Fibroblast of villous mesenchyme (primary cell): ENCODE data around the gene TRIM31. TPM values are rescaled to one million over a fixed set of nuclear protein-coding genes. Genes with fewer than 3 reads are reported as not detected.

Experiments
- DNase-seq: peaks from one replicate; pipeline ENCODE4 v3.0.0-alpha.2; 2010; ENCODE audit warnings: low read depth
- H3K4me3 ChIP-seq: 2 replicates; pipeline ENCODE4 v1.5.1; 2011; ENCODE audit warnings: low read depth, mild to moderate bottlenecking, low read length
- CTCF ChIP-seq: IDR thresholded peaks from 2 replicates; pipeline ENCODE4 v1.5.1; 2012; ENCODE audit warnings: low read depth, mild to moderate bottlenecking, low read length; ENCODE audit not compliant: insufficient read depth
- total RNA-seq: library from RNA; depleted of rRNA; stranded (reverse); fragments of >200 nt; gene quantifications from 2 replicates; pipeline ENCODE4 v1.2.3, GENCODE V29; 2012

The TRIM31 gene
- total RNA-seq, 1 donor: not detected

DNA sequence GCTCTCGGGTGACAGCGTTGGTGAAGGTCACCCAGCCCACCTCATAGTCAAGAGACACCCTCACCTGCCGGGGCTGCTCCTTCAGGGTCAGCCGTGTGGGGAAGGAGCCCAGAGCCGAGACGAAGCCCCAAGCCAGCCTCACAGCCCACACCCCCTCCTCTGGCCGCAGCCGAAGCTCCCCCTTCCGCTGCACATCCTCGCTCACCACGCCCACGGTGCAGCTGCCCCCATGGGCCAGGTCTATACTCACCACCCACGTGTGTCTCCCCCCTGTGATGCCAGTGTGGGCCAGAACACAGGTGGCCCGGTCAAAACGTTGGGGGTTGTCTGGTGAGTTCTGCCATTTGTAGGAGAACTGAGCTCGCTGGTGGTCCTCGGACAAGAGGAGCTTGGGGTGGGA lies 41.2 kb upstream of the TRIM31 start:
- no peak for DNase-seq
- H3K4me3 ChIP-seq: no peak overlapping the region
- TF ChIP-seq CTCF: no peak

- TF ChIP-seq CTCF: no peak
- DNase-seq: no peak
- no peak overlapping the region for H3K4me3 ChIP-seq
Observed at GRCh38 chr6:30152910-30153610, 40.2 kb upstream of the TRIM31 start.

DNA sequence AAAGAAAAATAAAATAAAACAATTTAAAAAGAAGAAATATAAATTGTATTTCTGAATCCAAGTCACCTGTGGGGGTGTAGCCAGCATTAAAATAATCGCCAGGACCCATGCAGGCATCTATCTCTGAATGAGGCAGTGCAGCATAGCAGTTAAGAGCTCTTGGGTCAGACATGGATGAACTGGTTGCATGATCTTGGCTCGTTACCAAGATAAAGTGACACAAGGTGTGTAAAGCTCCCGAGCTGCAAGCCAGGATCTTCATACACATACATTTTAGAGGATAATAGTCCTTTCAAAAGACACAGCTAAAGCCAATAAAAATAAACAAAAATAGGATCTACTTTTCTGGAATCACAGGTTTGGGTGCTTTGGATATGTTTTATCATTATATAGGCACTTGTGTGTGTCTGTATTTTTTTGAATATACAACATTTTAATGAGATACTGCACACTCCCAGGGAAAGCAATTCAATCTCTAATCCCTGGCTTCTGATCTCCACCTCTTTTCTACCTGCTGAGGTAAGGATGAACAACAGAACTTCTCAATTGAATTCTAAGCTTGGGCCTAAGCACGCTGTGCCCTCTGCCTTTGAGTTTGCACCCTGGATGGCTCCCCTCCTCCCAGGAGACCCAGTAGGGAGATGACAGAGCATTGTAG lies 39.3 kb upstream of the TRIM31 start:
- no peak for DNase-seq
- no peak overlapping the region for H3K4me3 ChIP-seq
- TF ChIP-seq CTCF: no peak

DNA sequence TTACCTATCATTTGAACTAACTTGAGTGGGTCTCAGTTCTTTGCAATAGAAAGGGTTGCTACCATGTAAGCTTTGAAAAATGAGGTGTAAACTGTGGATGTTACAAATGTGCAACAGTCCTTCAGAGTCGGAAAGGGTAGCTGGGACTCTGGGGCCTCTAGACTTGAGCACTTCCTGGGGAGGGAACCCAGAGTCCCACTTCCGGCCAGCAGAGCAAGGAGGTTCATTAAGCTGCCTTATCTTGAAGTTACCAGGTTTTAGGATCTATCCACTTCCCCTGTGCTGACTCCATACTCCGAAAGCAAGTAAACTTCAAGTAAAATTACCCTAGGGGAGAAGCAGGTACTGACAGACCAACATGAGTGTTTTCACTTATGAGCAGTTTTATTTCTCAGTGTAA lies 38.7 kb upstream of the TRIM31 start:
- DNase-seq: no peak
- TF ChIP-seq CTCF: no peak
- H3K4me3 ChIP-seq: no peak overlapping the region

DNA sequence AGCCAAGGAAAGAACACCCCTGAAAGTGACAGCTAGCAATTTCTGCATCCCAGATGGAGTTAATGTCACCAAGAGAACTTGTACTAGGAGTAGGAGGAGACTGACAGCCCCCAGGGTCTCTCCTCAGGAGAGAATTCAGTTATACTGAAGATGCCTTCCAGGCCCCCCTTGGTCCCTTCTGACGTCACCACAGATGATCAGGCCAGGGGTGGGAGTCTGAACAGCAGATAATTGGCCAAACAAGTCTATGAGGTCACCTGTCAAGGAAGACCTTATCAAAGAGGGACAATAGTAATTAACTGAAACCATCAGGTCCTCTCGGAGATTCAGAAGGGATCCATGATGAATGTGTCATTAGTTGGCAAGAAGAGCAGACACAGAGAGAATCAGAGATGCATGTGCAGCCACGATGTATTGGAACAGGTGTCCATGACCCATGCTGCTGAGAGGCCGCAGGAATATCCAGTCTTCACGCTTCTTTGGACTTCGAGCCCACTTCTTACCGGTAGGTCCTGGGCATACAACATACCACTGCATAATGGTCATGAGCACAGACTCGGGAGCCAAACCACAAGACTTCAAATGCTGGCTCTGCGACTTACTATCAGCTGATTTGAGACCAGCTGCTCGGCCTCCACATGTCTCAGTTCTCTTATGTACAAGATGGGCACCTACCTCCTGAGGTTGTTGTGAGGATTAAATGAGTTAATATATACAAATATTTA lies 37.9 kb upstream of the TRIM31 start:
- DNase-seq: no peak
- H3K4me3 ChIP-seq: no peak overlapping the region
- TF ChIP-seq CTCF: no peak

GRCh38 chr6:30149858-30150550 lies 37.1 kb upstream of the TRIM31 start:
- TF ChIP-seq CTCF: no peak
- H3K4me3 ChIP-seq: no peak overlapping the region
- no peak for DNase-seq
